GM18873 (cell line): ENCODE data around the gene TNFAIP2.

ENCODE experiments used
- ATAC-seq: cut with Tn5 transposase; IDR thresholded peaks from one replicate; pipeline ENCODE4 v1.9.1; 2021; ENCODE audit warnings: mild to moderate bottlenecking, moderate library complexity, moderate number of reproducible peaks; ENCODE audit not compliant: unreplicated experiment, low FRiP score

TNFAIP2 gene

GRCh38 chr14:103133210-103134140 lies 10.2 kb downstream of the TNFAIP2 start:
- ATAC-seq: no peak

- ATAC-seq: no peak
These were observed 11.1 kb downstream of the TNFAIP2 start for GRCh38 chr14:103134405-103134804.

- no peak for ATAC-seq
These were observed 11.7 kb downstream of the TNFAIP2 start for GRCh38 chr14:103134919-103135318.

- ATAC-seq: no peak
These were observed 12.3 kb downstream of the TNFAIP2 start for GRCh38 chr14:103135333-103136260.

- no peak for ATAC-seq
These were observed 13.4 kb downstream of the TNFAIP2 start for GRCh38 chr14:103136388-103137271.

GRCh38 chr14:103137689-103138300 lies 14.5 kb downstream of the TNFAIP2 start:
- no peak for ATAC-seq

- ATAC-seq: no peak
These were observed 15.3 kb downstream of the TNFAIP2 start for GRCh38 chr14:103138301-103139131.

GRCh38 chr14:103139132-103140025 lies 16.1 kb downstream of the TNFAIP2 start:
- no peak for ATAC-seq

GRCh38 chr14:103140316-103141109 lies 17.3 kb downstream of the TNFAIP2 start:
- no peak for ATAC-seq

GRCh38 chr14:103141117-103141796 lies 18.0 kb downstream of the TNFAIP2 start:
- no peak for ATAC-seq

- ATAC-seq: no peak
These were observed 18.8 kb downstream of the TNFAIP2 start for GRCh38 chr14:103142026-103142425.

GRCh38 chr14:103142721-103143302 lies 19.6 kb downstream of the TNFAIP2 start:
- no peak for ATAC-seq

- ATAC-seq: no peak
These were observed 20.2 kb downstream of the TNFAIP2 start for GRCh38 chr14:103143506-103143905.

- ATAC-seq: no peak
These were observed 20.8 kb downstream of the TNFAIP2 start for GRCh38 chr14:103144085-103144484.

GRCh38 chr14:103146141-103146709 lies 23.0 kb downstream of the TNFAIP2 start:
- ATAC-seq: no peak
